Caco-2 (cell line): ENCODE results near the gene C19orf44. TPM values are rescaled to one million over a fixed set of nuclear protein-coding genes. Genes with fewer than 3 reads are reported as not detected.

Experiments used
- BruUV-seq: library from RNA; stranded (reverse); fragments of 400-500 nt; replicated peaks from 2 replicates; lab custom pipeline; 2021; lab: Mats Ljungman, UMichigan
- CTCF ChIA-PET: fragments of 300-600 bp; sonication (Branson Sonifier 250); formaldehyde crosslinking; loops from one replicate; lab custom pipeline; 2022; ENCODE audit warnings: antibody characterized with exemption; lab: Charles Lee
- POLR2A ChIA-PET: fragments of 300-600 bp; sonication (Branson Sonifier 250); formaldehyde crosslinking; loops from one replicate; lab custom pipeline; 2022; ENCODE audit warnings: antibody characterized with exemption; lab: Charles Lee
- DNase-seq, 2 experiments: peaks; one replicate each; pipeline versions ENCODE4 v3.0.0 to v3.0.0-alpha.2; 2020 to 2022
- H3K27me3 ChIP-seq: replicated peaks from 2 replicates; pipeline ENCODE4 v1.6.0; 2011; ENCODE audit warnings: low read length; ENCODE audit not compliant: control insufficient read depth, insufficient read depth
- H3K36me3 ChIP-seq: 2 replicates; pipeline ENCODE4 v1.5.1; 2011; ENCODE audit warnings: low read length; ENCODE audit not compliant: control insufficient read depth, insufficient read depth
- H3K4me1 ChIP-seq: fragments of 250-450 bp; sonication (Bioruptor Pico); 2 replicates; pipeline ENCODE4 v1.5.1; 2020; ENCODE audit warnings: mild to moderate bottlenecking
- H3K4me3 ChIP-seq: 2 replicates; pipeline ENCODE4 v1.5.1; 2011; ENCODE audit warnings: low read depth, mild to moderate bottlenecking, control low read depth, low read length
- H3K9me3 ChIP-seq: fragments of 250-450 bp; sonication (Bioruptor Pico); 2 replicates; pipeline ENCODE4 v1.5.1; 2020; ENCODE audit warnings: mild to moderate bottlenecking, moderate library complexity
- H3K27ac Mint-ChIP-seq: one replicate; pipeline ENCODE4 v1.8.0; 2022; ENCODE audit warnings: mixed read lengths; ENCODE audit not compliant: unreplicated experiment
- H3K27me3 Mint-ChIP-seq: one replicate; pipeline ENCODE4 v1.8.0; 2022; ENCODE audit warnings: mixed read lengths; ENCODE audit not compliant: insufficient read depth, unreplicated experiment
- H3K36me3 Mint-ChIP-seq: one replicate; pipeline ENCODE4 v1.8.0; 2022; ENCODE audit warnings: mild to moderate bottlenecking, mixed read lengths; ENCODE audit not compliant: insufficient read depth, unreplicated experiment
- H3K4me1 Mint-ChIP-seq: one replicate; pipeline ENCODE4 v1.8.0; 2022; ENCODE audit warnings: low read depth, mixed read lengths; ENCODE audit not compliant: unreplicated experiment
- H3K4me3 Mint-ChIP-seq: one replicate; pipeline ENCODE4 v1.8.0; 2022; ENCODE audit warnings: mild to moderate bottlenecking, moderate library complexity, mixed read lengths; ENCODE audit not compliant: unreplicated experiment
- H3K9me3 Mint-ChIP-seq: one replicate; pipeline ENCODE4 v1.8.0; 2022; ENCODE audit warnings: mixed read lengths; ENCODE audit not compliant: unreplicated experiment
- CTCF ChIP-seq, 2 experiments: fragments of 200-600 bp in 1 of 2; IDR thresholded peaks; 1 replicate in 1 of 2; 2 replicates in 1 of 2; pipeline versions ENCODE4 v1.5.1 to v1.8.0; 2011 to 2022; ENCODE audit warnings: antibody characterized with exemption in 1 of 2, control low read depth in 1 of 2, inconsistent platforms in 1 of 2, low read depth in 1 of 2, low read length in 1 of 2, mild to moderate bottlenecking in 1 of 2, moderate library complexity in 1 of 2; ENCODE audit not compliant: insufficient read depth in 1 of 2, severe bottlenecking in 1 of 2, unreplicated experiment in 1 of 2
- intact Hi-C: fragments of 100-400 bp; cut with micrococcal nuclease; formaldehyde crosslinking; loops from one replicate; pipeline ENCODE4 v1.10.0; 2022; ENCODE audit not compliant: unreplicated experiment
- total RNA-seq: library from RNA; stranded (reverse); gene quantifications from 2 replicates; pipeline ENCODE4 v1.2.3, GENCODE V29; 2022

C19orf44 gene
- total RNA-seq, 1 experiment from 2014 or later, result 3.4 TPM

- Histone ChIP-seq H3K9me3 (no peaks in the 10 kb centered on the region), H3K36me3 (peaks cover 2% of the 10 kb centered on the region; the same call in 1 of the 2 replicates), H3K4me1 (0 out of 2 replicates have a peak, but pooled peaks cover 6% of the 10 kb centered on the region), H3K4me3 (peak overlapping the region; percentile 94), H3K27me3 (no peaks in the 10 kb centered on the region)
- Mint-ChIP-seq H3K4me3 (peak overlapping the region; percentile 78), H3K36me3 (peaks cover 52% of the 10 kb centered on the region), H3K4me1 (no peaks in the 10 kb centered on the region), H3K27ac (peak overlapping the region; percentile 26), H3K9me3 (no peaks in the 10 kb centered on the region), H3K27me3 (no peaks in the 10 kb centered on the region)
- no peak for TF ChIP-seq CTCF (IDR thresholded peaks at IDR 0.05; ENCODE audit: insufficient read depth in 1 of 2, low read depth in 1 of 2, low read length in 1 of 2, severe bottlenecking in 1 of 2, unreplicated experiment in 1 of 2)
- POLR2A ChIA-PET, result interaction anchor here (0.6 kb wide), 1 partner anchor 44 kb away, joined by 3 read pairs; no protein-coding TSS in a partner anchor
- CTCF ChIA-PET, result interaction anchor here (0.5 kb wide), 1 partner anchor 716 kb away, joined by 3 read pairs; no protein-coding TSS in a partner anchor
- TSS peak; percentile 77 for BruUV-seq
- intact Hi-C loops, result no loop called here
- DNase-seq, result peak in 1 of 2 experiments; percentile 13
These were observed 45.4 kb downstream of the C19orf44 start for GRCh38 chr19:16541526-16542044.

- Histone ChIP-seq H3K9me3 (no peaks in the 10 kb centered on the region), H3K4me3 (peak within 1 kb of the TSS; percentile 94), H3K36me3 (peaks cover 2% of the 10 kb centered on the region; the same call in 1 of the 2 replicates), H3K4me1 (0 out of 2 replicates have a peak, but pooled peaks cover 6% of the 10 kb centered on the region), H3K27me3 (no peaks in the 10 kb centered on the region)
- POLR2A ChIA-PET, result interaction anchor here (0.6 kb wide), 1 partner anchor 44 kb away, joined by 3 read pairs; no protein-coding TSS in a partner anchor
- no peaks in the 10 kb centered on the region for H3K27me3 Mint-ChIP-seq
- no TSS peak for BruUV-seq
- no peak for TF ChIP-seq CTCF (IDR thresholded peaks at IDR 0.05; ENCODE audit: insufficient read depth in 1 of 2, low read depth in 1 of 2, low read length in 1 of 2, severe bottlenecking in 1 of 2, unreplicated experiment in 1 of 2)
- CTCF ChIA-PET, result no interaction called here
- peak within 1 kb of the TSS; percentile 78 for H3K4me3 Mint-ChIP-seq
- H3K4me1 Mint-ChIP-seq, result no peaks in the 10 kb centered on the region
- DNase-seq, result peak; percentile 91
- H3K36me3 Mint-ChIP-seq, result peaks cover 46% of the 10 kb centered on the region
- intact Hi-C loops, result no loop called here
- H3K27ac Mint-ChIP-seq, result peak within 1 kb of the TSS; percentile 85
- no peaks in the 10 kb centered on the region for H3K9me3 Mint-ChIP-seq
These were observed 46.1 kb downstream of the C19orf44 start, which contains the start of gene CHERP for GRCh38 chr19:16542045-16542909. Gene CHERP (minus strand): TSS chr19:16542437. CDS start chr19:16542378, 59 bp downstream.

DNA sequence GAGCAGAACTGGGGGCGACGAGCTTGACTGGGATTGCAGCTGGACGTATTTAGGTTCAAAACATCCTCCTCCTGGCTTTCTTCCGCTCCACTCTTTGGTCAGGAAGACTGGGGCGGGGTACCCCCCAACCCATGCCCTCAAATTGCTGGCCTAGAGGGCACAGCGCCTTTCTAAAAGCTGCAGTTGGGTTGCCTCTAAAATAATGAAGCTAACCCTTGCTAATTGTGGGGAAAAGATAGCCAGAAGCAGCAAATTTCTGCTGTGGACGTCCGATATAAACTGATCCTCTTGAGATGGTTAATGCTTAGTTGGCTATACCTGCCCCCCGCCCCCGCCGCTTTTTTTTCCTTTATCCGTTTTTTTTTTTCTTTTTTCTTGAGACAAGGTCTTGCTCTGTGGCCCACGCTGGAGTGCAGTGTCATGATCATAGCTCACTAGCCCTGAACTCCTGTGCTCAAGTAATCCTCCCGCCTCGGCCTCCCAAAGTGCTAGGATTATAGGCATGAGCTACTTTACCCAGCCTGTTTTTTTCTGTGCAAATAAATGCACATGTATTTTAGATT is 46.8 kb downstream of the C19orf44 start:
- H3K4me3 ChIP-seq, result peak overlapping the region; percentile 94
- intact Hi-C loops, result no loop called here
- peak overlapping the region; percentile 78 for H3K4me3 Mint-ChIP-seq

More for the DNA sequence above, 46.8 kb downstream of the C19orf44 start:
- Histone ChIP-seq H3K36me3 (peaks cover 2% of the 10 kb centered on the region; the same call in 1 of the 2 replicates), H3K4me1 (0 out of 2 replicates have a peak, but pooled peaks cover 6% of the 10 kb centered on the region), H3K27me3 (no peaks in the 10 kb centered on the region), H3K9me3 (no peaks in the 10 kb centered on the region)
- no peaks in the 10 kb centered on the region for H3K27me3 Mint-ChIP-seq
- DNase-seq, result no peak
- no peaks in the 10 kb centered on the region for H3K4me1 Mint-ChIP-seq
- H3K36me3 Mint-ChIP-seq, result peaks cover 39% of the 10 kb centered on the region
- ChIA-PET POLR2A (interaction anchor here (0.6 kb wide), 1 partner anchor 26 kb away, joined by 3 read pairs; no protein-coding TSS in a partner anchor), CTCF (no interaction called here)
- TSS peak; percentile 84 for BruUV-seq
- H3K27ac Mint-ChIP-seq, result peak overlapping the region; percentile 85
- TF ChIP-seq CTCF (IDR thresholded peaks at IDR 0.05; ENCODE audit: insufficient read depth in 1 of 2, low read depth in 1 of 2, low read length in 1 of 2, severe bottlenecking in 1 of 2, unreplicated experiment in 1 of 2), result no peak
- H3K9me3 Mint-ChIP-seq, result no peaks in the 10 kb centered on the region
